ENCODE data around the gene KCNC3.

The KCNC3 gene

DNA sequence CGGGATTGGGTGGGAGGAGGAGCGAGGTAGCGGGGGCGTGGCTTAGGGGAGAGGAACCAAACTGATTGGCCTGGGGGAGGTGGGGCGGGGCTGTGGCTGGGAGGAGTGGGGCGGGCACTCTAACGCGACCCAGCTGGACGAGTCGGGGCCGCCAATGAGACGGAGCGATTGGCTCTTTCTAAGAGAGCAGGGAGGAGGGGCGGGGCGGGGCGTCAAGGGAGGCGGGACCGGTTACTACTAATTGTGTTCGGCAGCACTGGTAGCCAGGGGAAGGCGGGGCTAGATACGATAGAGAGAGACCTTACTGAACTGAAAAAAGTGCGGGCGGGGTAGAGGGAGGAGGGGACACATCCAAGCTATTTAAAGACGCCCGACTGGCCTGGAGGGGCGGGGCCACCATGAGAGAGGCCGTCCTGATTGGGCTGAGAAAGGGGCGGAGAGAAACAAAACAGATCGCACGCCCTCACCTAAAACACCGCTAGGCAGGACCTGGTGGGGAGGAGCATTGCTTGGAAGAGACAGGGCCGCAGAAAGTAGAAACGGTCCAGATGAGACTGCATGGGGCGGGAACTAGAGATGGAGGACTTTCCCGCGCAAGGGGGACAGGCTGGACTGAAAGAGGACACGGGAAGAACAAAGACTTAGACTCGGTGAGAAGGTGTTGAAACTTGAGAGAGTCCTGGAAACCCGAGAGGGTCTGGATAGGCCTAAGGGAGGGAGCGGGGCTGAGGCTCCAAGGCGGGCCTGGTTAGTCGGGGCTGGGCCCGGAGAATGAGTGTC, at the start of gene KCNC3:
Gene KCNC3, minus strand, starts transcription at position 232 of the 780 bp plus-strand sequence. CDS start 295 bp downstream, outside the sequence.
- in situ Hi-C loops (cut with MboI; ENCODE audit: low pct_unique_long_range_greater_than_20kb, low sequenced_read_pairs) = no loop called here
- DNase-seq = peak; percentile 99

DNA sequence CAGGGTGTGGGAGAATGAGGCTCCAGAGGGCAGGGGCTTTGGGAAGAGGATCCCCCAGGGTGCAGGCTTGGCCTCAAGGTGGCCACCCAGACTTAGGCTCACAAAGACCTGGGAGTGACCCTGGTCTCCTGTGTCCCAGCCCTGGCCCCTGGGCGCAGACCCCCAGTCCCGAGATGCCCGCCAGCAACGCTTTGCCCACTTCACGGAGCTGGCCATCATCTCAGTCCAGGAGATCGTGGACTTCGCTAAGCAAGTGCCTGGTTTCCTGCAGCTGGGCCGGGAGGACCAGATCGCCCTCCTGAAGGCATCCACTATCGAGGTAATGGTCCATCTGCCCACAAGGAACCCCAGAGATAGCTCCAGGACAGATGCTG, 49.7 kb upstream of the KCNC3 start:
- in situ Hi-C loops (cut with MboI; ENCODE audit: low pct_unique_long_range_greater_than_20kb, low sequenced_read_pairs) = no loop called here
- no peak for DNase-seq

DNA sequence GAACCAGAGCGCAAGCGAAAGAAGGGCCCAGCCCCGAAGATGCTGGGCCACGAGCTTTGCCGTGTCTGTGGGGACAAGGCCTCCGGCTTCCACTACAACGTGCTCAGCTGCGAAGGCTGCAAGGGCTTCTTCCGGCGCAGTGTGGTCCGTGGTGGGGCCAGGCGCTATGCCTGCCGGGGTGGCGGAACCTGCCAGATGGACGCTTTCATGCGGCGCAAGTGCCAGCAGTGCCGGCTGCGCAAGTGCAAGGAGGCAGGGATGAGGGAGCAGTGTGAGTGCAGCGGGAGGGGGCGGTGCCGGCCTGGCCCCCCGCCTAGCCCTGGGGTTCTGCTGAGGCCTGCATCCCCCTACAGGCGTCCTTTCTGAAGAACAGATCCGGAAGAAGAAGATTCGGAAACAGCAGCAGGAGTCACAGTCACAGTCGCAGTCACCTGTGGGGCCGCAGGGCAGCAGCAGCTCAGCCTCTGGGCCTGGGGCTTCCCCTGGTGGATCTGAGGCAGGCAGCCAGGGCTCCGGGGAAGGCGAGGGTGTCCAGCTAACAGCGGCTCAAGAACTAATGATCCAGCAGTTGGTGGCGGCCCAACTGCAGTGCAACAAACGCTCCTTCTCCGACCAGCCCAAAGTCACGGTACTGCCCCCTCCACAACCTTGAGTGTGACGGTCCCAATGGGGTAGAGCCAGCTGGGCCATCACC, 49.1 kb upstream of the KCNC3 start:
- DNase-seq = no peak
- in situ Hi-C loops (cut with MboI; ENCODE audit: low pct_unique_long_range_greater_than_20kb, low sequenced_read_pairs) = no loop called here

DNA sequence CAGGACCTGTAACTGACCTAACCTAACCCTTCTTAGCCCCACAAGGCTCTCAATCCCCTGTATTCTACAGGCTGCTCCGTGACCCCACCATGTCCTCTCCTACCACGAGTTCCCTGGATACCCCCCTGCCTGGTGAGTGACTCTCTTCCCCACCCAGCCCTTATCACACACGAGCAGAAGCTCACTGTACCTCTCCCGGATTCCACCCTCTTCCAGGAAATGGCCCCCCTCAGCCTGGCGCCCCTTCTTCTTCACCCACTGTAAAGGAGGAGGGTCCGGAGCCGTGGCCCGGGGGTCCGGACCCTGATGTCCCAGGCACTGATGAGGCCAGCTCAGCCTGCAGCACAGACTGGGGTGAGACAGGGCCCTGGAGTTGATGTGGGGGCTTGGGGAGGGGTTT, 48.3 kb upstream of the KCNC3 start:
- DNase-seq = no peak
- in situ Hi-C loops (cut with MboI; ENCODE audit: low pct_unique_long_range_greater_than_20kb, low sequenced_read_pairs) = no loop called here

DNA sequence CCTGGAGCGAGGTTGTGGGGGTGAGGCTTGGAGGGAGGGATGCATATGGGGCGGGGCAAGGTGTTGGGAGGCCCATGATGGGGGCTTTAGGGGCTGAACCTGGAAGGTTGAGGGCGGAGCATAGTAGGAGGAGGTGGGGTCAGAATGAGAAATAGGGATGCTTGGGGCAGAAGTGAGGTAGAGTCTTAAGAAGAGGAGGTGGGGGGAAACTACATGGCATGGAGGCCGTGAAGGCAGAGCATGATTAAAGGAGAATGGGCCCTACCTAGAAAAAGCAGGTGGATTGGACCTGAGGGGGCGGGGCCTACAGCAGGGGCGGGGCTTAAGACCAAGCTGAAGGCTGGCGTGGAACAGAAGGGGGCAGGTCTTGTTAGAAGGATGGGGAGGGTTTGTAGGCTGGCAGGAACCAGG, 47.9 kb upstream of the KCNC3 start:
- peak; percentile 39 for DNase-seq
- in situ Hi-C loops (cut with MboI; ENCODE audit: low pct_unique_long_range_greater_than_20kb, low sequenced_read_pairs) = no loop called here

DNA sequence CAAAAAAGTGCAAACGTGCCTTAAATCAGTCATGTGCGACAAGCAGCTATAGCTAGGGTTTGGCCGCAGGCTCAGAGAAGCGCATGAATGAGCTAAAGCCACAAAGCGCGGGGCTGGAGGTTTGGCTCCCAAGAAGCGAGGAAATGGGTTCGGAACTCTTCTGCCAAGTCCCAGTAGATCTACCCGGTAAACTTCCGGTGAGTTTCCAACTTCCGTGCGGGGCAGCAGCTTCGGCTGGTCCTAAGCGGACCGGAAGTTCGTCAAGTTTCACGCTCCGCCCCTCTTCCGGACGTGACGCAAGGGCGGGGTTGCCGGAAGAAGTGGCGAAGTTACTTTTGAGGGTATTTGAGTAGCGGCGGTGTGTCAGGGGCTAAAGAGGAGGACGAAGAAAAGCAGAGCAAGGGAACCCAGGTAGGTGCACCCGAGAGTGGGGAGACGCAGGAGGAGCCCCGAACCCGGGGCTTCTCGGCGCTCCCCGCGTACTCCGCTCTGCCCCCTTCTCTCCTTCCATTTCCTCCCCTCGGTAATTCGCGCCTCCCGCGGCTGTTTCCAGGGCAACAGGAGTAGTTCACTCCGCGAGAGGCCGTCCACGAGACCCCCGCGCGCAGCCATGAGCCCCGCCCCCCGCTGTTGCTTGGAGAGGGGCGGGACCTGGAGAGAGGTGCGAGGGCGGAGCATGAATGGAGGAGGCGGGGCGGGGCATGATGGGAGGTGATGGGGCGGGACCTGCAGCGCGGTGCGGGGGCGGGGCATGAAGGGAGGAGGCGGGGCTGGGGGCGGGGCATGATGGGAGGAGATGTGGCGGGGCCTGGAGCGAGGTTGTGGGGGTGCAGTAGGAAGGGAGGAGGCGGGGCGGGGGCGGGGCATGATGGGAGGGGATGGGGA, 47.2 kb upstream of the KCNC3 start, which contains the start of gene NR1H2:
Gene NR1H2, plus strand, starts transcription at position 292 of the 885 bp plus-strand sequence. CDS start 1,149 bp downstream, outside the sequence.
- in situ Hi-C loops (cut with MboI; ENCODE audit: low pct_unique_long_range_greater_than_20kb, low sequenced_read_pairs) = no loop called here
- DNase-seq = peak; percentile 96

DNA sequence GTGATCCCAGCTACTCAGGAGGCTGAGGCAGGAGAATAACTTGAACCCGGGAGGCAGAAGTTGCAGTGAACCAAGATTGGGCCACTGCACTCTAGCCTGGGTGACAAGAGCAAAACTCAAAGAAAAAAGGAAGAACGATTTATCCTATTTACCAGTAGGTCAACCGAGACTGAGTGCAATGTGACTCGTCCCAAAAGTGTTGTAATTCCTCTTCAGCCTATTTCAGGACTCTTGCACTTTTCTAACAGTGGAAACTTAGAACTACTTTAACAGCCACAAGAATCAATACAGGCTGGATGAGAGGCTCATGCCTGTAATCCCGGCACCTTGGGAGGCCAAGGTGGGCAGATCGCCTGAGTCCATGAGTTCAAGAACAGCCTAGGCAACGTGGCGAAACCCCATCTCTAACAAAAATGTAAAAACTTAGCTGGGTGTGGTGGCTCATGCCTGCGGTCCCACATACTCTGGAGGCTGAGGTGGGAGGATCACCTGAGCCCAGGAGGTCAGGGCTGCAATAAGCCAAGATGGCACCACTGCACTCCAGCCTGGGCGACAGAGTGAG, 42.8 kb upstream of the KCNC3 start:
- DNase-seq = no peak
- in situ Hi-C loops (cut with MboI; ENCODE audit: low pct_unique_long_range_greater_than_20kb, low sequenced_read_pairs) = loop anchor here (25.0 kb wide), 1 partner anchor 415 kb away; the partner anchor contains the start of gene ACP4

DNA sequence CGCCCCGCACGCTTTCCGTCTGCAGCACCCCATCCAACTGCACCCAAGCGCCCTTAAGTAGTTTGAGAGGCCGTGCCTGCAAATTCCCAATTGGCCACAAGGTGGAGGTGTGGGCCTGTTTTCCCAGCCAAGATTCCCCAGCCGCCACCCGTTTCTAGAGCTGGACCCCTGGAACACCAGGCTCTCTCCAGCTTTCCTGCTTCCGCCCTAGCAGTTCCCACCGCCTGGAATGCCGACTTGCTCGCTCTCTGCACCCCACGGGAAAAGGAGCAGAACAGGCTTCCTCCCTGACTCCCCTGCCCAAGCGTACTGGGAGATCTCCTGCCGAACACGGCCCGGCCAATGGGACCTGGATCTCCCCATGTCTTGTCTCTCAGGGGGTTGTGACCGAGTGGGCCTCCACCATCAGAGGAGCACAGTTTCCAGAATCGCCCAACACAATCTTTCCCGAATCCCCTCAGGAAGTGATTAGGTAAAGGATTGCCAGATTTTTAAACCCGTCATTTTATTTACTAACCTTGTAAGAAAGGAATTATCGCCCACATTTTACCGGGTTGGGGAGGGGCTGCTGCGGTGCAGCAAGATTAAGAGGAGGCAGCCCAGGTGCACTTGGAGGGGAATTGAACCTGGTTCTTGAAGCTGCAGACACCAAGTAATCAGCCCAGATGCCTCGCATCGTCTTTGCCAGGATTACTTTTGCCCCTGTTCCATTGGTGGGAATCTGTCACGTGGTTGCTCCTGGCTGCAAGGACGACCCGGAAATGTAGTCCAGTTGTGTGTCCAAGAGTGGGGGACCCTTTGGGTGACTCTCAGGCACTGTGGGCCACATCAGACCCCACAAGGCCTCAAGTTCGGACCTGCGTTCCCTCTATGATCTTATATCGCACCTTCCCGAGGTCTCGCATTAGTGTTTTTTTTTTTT, 39.7 kb upstream of the KCNC3 start:
- peak; percentile 76 for DNase-seq
- in situ Hi-C loops (cut with MboI; ENCODE audit: low pct_unique_long_range_greater_than_20kb, low sequenced_read_pairs) = loop anchor here (25.0 kb wide), 1 partner anchor 418 kb away; the partner anchor contains the start of gene ACP4

DNA sequence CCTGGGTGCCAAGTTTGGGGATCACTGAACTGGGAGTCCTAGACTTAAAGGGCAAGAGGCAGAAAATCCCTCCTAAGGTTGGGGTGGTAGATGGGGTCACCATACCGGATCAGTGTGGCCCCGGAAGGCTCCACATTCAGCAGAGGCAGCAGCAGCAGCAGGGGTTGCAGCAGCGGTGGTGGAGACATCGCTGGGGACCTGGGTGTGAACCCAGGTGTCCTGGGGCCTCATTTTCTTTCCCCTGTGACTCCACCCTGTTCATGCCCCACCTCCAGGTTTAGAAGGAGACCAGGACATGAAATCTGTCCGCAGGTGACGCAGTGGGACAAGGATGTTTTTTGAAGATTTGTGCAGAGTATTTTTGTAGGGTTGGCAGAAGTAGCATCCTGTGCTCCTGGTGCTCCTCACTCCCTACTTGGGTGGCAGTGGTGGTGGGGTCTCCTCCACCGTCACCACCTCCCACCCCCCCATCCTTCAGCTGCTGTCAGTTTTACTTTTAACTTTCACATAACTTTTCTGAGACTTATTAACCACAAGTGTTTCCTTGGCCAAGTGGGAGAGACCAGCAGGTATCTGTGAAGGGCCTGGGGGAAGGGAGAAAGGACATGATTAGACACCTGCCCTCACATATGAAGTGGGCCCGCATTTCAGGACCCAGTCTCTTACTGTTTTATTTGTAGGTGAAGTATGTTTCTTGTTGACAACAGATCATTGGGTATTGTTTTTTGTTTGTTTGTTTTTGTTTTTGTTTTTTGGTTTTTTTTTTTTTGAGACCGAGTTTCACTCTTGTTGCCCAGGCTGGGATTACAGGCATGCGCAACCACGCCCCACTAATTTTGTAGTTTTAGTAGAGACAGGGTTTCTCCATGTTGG, 36.5 kb upstream of the KCNC3 start, which contains the start of gene NAPSA:
Gene NAPSA, minus strand, starts transcription at position 206 of the 873 bp plus-strand sequence. Its CDS starts 18 bp downstream, at position 188.
- DNase-seq = no peak
- in situ Hi-C loops (cut with MboI; ENCODE audit: low pct_unique_long_range_greater_than_20kb, low sequenced_read_pairs) = loop anchor here (25.0 kb wide), 1 partner anchor 422 kb away; the partner anchor contains the start of gene ACP4

DNA sequence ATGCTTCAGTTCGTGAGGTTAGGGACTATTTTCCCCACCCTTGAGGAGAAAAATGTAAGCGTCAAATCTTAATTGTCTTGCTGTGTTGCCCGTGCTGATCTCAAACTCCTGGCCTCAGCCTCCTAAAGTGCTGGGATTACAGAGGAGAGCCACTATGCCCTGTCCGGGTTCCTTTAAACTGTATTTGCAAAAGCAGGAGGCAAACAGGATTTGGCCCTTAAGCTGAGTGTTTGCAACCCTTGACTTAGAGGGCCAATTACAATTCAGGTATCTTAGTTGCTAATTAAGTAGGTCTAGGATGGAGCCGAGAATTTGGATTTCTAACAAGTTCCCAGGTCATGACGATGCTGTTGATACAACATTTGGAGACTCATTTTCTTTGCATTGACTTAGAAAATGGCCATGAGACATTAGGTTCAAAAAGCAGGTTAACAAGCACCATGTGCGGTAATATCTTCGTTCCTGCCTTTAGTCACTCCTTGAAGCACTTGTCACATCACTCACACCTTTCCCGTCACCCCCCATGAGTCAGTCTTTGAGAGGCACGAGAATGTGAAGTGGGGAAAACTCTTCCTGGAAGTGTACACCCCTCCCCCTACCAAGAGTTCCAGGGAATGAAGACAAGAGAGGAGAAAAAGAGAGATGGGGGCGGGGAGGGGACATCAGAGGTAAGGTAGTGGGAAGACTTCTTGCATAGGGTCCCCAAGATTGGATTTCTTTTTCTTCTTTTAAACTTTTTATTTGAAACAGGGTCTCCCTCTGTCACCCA, 33.7 kb upstream of the KCNC3 start:
- in situ Hi-C loops (cut with MboI; ENCODE audit: low pct_unique_long_range_greater_than_20kb, low sequenced_read_pairs) = loop anchor here (25.0 kb wide), 1 partner anchor 424 kb away; the partner anchor contains the start of gene ACP4
- DNase-seq = no peak

DNA sequence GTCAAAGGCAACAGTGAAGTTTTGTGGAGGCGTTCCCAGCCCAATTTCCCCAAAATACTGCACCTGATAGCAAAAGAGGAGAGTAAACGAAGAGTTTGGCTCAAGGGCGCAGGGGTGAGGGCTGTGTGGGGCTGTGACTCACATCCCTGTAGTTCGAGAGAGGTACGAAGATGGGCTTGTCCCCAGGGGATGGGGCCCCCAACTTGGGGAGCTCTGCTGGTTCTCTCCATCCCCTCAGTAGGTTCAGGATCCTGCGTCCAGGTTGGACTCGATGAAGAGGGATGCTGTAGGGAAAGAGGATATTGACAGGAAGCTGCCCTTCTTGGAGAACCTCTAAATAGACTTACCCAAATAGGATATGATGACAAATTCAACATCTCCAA, 32.8 kb upstream of the KCNC3 start:
- in situ Hi-C loops (cut with MboI; ENCODE audit: low pct_unique_long_range_greater_than_20kb, low sequenced_read_pairs) = loop anchor here (25.0 kb wide), 1 partner anchor 425 kb away; the partner anchor contains the start of gene ACP4
- no peak for DNase-seq

DNA sequence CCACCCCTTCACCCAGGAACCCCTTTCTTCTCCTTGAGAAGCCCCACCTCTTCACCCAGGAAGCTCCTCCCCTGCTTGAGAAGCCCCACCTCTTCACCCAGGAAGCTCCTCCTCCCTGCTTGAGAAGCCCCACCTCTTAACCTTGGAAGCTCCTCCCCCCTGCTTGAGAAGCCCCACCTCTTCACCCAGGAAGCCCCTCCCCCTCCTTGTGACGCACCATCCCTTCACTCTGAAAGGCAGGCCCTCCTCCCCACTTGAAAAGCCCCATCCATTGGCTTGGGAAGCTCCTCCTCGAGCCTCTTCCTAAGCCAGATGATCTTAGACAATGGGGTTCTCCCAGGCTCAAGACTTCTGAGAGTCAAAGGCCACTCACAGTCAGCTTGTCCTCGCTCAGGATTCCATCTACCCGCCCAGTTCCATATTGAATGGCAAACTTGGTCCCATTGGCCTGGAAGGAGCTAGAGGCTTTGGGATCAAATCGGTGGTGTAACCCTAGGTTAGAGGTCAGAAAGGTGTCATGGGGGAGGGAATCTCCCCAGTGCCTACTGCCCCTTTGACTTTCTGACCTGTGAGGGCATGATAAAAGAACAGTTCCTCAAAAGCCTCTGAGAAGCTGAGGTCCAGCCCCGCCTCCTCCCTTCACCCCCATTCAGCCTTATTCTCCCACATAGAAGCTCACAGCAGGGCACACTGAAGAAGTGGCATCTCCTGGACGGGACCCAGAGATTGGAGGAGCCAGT, 32.3 kb upstream of the KCNC3 start:
- no peak for DNase-seq
- in situ Hi-C loops (cut with MboI; ENCODE audit: low pct_unique_long_range_greater_than_20kb, low sequenced_read_pairs) = loop anchor here (25.0 kb wide), 1 partner anchor 426 kb away; the partner anchor contains the start of gene ACP4

DNA sequence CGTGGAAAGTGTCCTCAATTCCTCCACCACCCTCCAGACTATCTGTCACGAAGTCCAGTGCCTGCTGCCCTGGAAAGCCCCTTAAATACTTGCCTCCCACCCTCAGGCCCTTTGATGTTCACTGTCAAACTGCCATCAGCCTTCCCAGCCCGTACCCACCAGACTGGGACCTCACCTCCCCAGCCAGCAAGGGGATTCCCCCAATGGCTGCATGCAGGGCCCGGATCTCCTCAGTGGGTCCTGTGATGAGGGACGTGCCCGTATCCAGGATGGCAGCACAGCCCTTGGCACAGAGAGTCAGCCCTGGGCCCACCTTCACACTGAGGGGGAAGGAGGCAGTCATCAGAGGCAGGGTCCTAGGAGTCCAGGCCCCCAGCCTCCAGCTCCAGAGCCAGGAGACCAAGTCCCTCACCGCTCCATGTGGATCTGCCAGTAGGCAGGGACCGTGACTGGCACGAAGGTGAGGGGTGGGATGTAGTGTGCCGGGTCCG, 30.2 kb upstream of the KCNC3 start:
- DNase-seq = no peak
- in situ Hi-C loops (cut with MboI; ENCODE audit: low pct_unique_long_range_greater_than_20kb, low sequenced_read_pairs) = loop anchor here (25.0 kb wide), 1 partner anchor 428 kb away; the partner anchor contains the start of gene ACP4

DNA sequence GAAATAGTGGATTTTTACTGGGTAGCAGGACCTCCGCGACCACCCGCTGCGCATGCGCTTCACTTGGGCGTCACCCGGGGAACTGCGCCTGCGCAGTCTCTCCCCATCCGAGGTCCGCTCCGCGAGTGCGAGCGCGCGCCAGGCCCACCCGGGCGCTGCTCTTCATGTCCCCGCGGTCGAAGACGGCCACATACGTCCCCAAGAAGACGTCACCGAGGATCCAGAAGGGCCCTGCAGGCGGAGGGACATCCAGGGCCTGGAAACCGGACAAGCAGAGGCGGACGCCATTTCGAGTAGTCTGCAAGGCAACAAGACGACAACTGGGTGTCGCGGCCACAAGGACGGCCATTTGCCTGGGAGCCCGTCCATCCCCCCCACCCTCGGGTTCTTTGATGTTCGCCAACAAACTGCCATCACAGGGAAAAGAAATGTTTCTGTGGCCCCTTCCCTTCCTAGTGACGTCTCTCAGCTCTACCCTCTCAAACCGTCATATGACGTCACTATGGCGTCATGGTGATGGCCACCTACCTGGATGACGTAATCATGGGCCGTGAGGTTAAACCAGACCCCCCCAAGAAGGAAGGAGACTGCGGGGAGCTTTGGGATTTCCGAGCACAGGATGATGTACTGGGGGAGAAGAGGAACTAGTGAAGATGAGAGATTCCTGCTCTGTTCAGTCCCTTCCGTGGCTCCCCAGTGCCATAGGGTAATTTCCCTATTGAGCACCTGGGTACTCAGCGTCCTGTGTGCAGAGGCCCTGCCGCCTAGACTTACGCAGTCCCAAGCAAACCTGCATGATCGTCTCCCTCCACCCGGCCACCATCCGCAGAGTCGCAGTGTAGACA, 29.5 kb upstream of the KCNC3 start:
- DNase-seq = no peak
- in situ Hi-C loops (cut with MboI; ENCODE audit: low pct_unique_long_range_greater_than_20kb, low sequenced_read_pairs) = loop anchor here (25.0 kb wide), 1 partner anchor 429 kb away; the partner anchor contains the start of gene ACP4

All from KBM-7 (cell line).